ENCODE results near the gene PARP12. TPM values are rescaled to one million over a fixed set of nuclear protein-coding genes. Genes with fewer than 3 reads are reported as not detected.

The PARP12 gene
- total and polyA plus RNA-seq, 9 of the 15 experiments (the other 6 are each of a cell fraction or from before 2014, with no cell fraction given) = 4.6 to 40.4 (median 23.5) TPM

GRCh38 chr7:140062528-140063299 is at the start of gene PARP12 (continued):
- no peak for TF ChIP-seq PRDM10 (IDR thresholded peaks at IDR 0.05; ENCODE audit: partially characterized antibody)
- TF ChIP-seq PYGO2 (tag; IDR thresholded peaks at IDR 0.05) = no peak
- peak; percentile 78; the same call in 1 of the 2 replicates for TF ChIP-seq FOXP4 (CRISPR knock-in tag; IDR thresholded peaks at IDR 0.05; ENCODE audit: borderline replicate concordance)
- TF ChIP-seq THAP12 (CRISPR knock-in tag; IDR thresholded peaks at IDR 0.05) = peak; percentile 81; the same call in 1 of the 2 replicates
- no peak for TF ChIP-seq SNRNP70 (optimal IDR thresholded peaks at IDR 0.05; ENCODE audit: low read depth, low read length)
- no peak for TF ChIP-seq TRIM28 (IDR thresholded peaks at IDR 0.05)
- TF ChIP-seq MYBL2 (IDR thresholded peaks at IDR 0.05; ENCODE audit: low read depth) = no peak
- TF ChIP-seq MYBL2 (CRISPR knock-in tag; IDR thresholded peaks at IDR 0.05; ENCODE audit: borderline replicate concordance) = no peak
- TF ChIP-seq TBL1XR1 (IDR thresholded peaks at IDR 0.05; ENCODE audit: low read length in 2 of 2) = 0 out of 4 replicates have a peak, but pooled peaks of 1 of the 2 experiments have one; percentile 38
- TF ChIP-seq SRSF7 (optimal IDR thresholded peaks at IDR 0.05; ENCODE audit: low read depth, low read length) = no peak
- peak; percentile 47; the same call in 1 of the 2 replicates for TF ChIP-seq MAX (CRISPR knock-in tag; IDR thresholded peaks at IDR 0.05)
- no peak for TF ChIP-seq RFX1 (IDR thresholded peaks at IDR 0.05)
- no peak for TF ChIP-seq AFF1 (IDR thresholded peaks at IDR 0.05; ENCODE audit: low read depth in 1 of 2, partially characterized antibody in 2 of 2)
- no peak for TF ChIP-seq MAFF (IDR thresholded peaks at IDR 0.05; ENCODE audit: low read length)

Measured in K562 (cell line).